Chondrocyte (in vitro differentiated cells): Measurements from ENCODE around the gene RMDN2. TPM values are rescaled to one million over a fixed set of nuclear protein-coding genes. Genes with fewer than 3 reads are reported as not detected.

Source experiments
- DNase-seq: peaks from one replicate; pipeline ENCODE4 v3.0.0; 2021; ENCODE audit warnings: mixed read lengths, low spot score
- H3K27ac Mint-ChIP-seq: one replicate; pipeline ENCODE4 v1.8.0; 2021; ENCODE audit warnings: mild to moderate bottlenecking, moderate library complexity, mixed read lengths; ENCODE audit not compliant: unreplicated experiment
- H3K27me3 Mint-ChIP-seq: 2 replicates; pipeline ENCODE4 v1.8.0; 2021; ENCODE audit warnings: low read depth, mixed read lengths
- H3K36me3 Mint-ChIP-seq: 2 replicates; pipeline ENCODE4 v1.8.0; 2021; ENCODE audit warnings: low read depth, mixed read lengths
- H3K4me1 Mint-ChIP-seq: 2 replicates; pipeline ENCODE4 v1.8.0; 2021; ENCODE audit warnings: low read depth, mild to moderate bottlenecking, mixed read lengths
- H3K4me3 Mint-ChIP-seq: one replicate; pipeline ENCODE4 v1.8.0; 2021; ENCODE audit warnings: mild to moderate bottlenecking, moderate library complexity, mixed read lengths; ENCODE audit not compliant: unreplicated experiment
- H3K9me3 Mint-ChIP-seq: 2 replicates; pipeline ENCODE4 v1.8.0; 2021; ENCODE audit warnings: low read depth, mixed read lengths
- total RNA-seq: library from RNA; stranded (reverse); gene quantifications from 3 replicates; pipeline ENCODE4 v1.2.1, GENCODE V29; 2021
- TF ChIP-seq, protein P1 (sequence below): fragments of 200-600 bp; sonication (generic); IDR thresholded peaks from 2 replicates; pipeline ENCODE4 v1.5.0; 2021; ENCODE audit warnings: antibody characterized with exemption, mild to moderate bottlenecking, moderate library complexity

The RMDN2 gene
- total RNA-seq, 1 donor from 2014 or later: 8.1 TPM

DNA sequence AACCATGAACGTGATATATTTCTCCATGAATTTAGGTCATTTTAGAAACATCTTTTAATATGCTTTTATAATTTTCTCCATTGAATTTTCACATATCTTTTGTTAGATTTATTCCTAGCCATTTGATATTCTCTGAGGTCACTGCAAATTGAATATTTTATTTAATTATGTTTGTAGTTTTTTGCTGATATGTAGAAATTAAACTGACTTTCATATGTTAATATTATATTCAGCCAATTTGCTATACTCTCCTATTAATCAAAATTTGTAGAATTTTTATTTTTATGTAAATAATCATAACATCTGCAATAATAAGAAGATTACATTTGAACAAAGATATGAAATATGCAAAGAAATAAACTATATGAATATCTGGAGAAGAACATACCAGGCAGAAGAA lies 46.9 kb downstream of the RMDN2 start:
- no peak overlapping the region for H3K4me3 Mint-ChIP-seq
- no peaks in the 10 kb centered on the region for H3K4me1 Mint-ChIP-seq
- peaks cover 2% of the 10 kb centered on the region for H3K27me3 Mint-ChIP-seq
- no peaks in the 10 kb centered on the region for H3K36me3 Mint-ChIP-seq
- H3K9me3 Mint-ChIP-seq: peaks cover 3% of the 10 kb centered on the region
- DNase-seq: no peak
- TF ChIP-seq, protein P1, sequence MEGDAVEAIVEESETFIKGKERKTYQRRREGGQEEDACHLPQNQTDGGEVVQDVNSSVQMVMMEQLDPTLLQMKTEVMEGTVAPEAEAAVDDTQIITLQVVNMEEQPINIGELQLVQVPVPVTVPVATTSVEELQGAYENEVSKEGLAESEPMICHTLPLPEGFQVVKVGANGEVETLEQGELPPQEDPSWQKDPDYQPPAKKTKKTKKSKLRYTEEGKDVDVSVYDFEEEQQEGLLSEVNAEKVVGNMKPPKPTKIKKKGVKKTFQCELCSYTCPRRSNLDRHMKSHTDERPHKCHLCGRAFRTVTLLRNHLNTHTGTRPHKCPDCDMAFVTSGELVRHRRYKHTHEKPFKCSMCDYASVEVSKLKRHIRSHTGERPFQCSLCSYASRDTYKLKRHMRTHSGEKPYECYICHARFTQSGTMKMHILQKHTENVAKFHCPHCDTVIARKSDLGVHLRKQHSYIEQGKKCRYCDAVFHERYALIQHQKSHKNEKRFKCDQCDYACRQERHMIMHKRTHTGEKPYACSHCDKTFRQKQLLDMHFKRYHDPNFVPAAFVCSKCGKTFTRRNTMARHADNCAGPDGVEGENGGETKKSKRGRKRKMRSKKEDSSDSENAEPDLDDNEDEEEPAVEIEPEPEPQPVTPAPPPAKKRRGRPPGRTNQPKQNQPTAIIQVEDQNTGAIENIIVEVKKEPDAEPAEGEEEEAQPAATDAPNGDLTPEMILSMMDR: no peak
- H3K27ac Mint-ChIP-seq: no peak overlapping the region

DNA sequence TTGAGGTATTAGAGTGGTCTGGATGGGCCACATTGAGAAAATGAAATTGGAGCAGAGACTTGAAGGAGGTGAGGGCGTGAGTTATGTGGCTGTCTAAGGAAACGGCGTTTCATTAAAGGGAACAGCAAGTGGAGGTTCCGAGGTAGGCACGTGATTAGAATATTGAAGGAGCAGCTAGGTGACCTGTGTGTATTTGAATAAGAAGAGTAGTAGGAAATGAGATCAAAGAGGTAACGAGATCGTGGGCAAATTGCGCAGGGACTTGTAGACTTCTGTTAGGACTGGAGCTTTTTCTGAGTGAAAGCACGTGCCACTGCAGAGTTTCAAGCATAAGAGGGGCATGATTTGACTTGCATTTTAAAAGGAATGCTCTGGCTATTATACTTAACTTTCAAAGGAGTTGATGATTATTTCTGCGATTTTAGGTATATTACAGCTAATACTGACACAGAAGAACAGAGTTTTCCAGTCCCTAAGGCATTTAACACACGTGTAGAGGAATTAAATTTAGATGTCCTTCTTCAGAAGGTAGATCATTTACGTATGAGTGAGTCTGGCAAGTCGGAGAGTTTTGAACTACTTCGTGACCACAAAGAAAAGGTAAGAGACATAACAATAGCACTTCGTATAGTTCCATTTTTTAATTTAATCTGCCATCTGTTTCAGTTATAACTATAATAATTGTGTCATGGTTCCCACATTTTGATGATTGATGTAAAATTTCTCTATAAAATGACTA lies 48.7 kb downstream of the RMDN2 start:
- TF ChIP-seq, protein P1: no peak
- no peaks in the 10 kb centered on the region for H3K4me1 Mint-ChIP-seq
- H3K9me3 Mint-ChIP-seq: no peaks in the 10 kb centered on the region
- no peak for DNase-seq
- H3K4me3 Mint-ChIP-seq: no peak overlapping the region
- peaks cover 2% of the 10 kb centered on the region for H3K27me3 Mint-ChIP-seq
- H3K36me3 Mint-ChIP-seq: peaks cover 2% of the 10 kb centered on the region
- H3K27ac Mint-ChIP-seq: no peak overlapping the region

GRCh38 chr2:37975808-37976207 lies 50.7 kb downstream of the RMDN2 start:
- Mint-ChIP-seq H3K27me3 (no peaks in the 10 kb centered on the region), H3K36me3 (peaks cover 2% of the 10 kb centered on the region), H3K4me1 (no peaks in the 10 kb centered on the region), H3K9me3 (no peaks in the 10 kb centered on the region), H3K27ac (no peak overlapping the region), H3K4me3 (no peak overlapping the region)
- TF ChIP-seq, protein P1: no peak
- DNase-seq: no peak

- H3K4me3 Mint-ChIP-seq: no peak overlapping the region
- no peaks in the 10 kb centered on the region for H3K4me1 Mint-ChIP-seq
- H3K27me3 Mint-ChIP-seq: no peaks in the 10 kb centered on the region
- no peaks in the 10 kb centered on the region for H3K9me3 Mint-ChIP-seq
- TF ChIP-seq, protein P1: no peak
- peaks cover 2% of the 10 kb centered on the region for H3K36me3 Mint-ChIP-seq
- DNase-seq: no peak
- no peak overlapping the region for H3K27ac Mint-ChIP-seq
These were observed 51.3 kb downstream of the RMDN2 start for GRCh38 chr2:37976411-37976810.

GRCh38 chr2:37982147-37982582 lies 57.1 kb downstream of the RMDN2 start:
- Mint-ChIP-seq H3K27ac (peak overlapping the region; percentile 4), H3K4me1 (peaks cover 13% of the 10 kb centered on the region), H3K27me3 (no peaks in the 10 kb centered on the region), H3K4me3 (peak overlapping the region; percentile 23), H3K9me3 (peaks cover 6% of the 10 kb centered on the region), H3K36me3 (peaks cover 9% of the 10 kb centered on the region)
- TF ChIP-seq, protein P1: peak; percentile 98
- DNase-seq: no peak
